Raji (cell line): ENCODE data around the gene TRAPPC3.

Experiments
- POLR2A ChIP-seq: IDR thresholded peaks from 2 replicates; pipeline ENCODE4 v1.6.1; 2011; ENCODE audit warnings: low read depth, low read length, control low read depth; ENCODE audit not compliant: insufficient read depth

Gene TRAPPC3

GRCh38 chr1:36172017-36172747 lies 22.9 kb upstream of the TRAPPC3 start:
- no peak for TF ChIP-seq POLR2A

- TF ChIP-seq POLR2A, result no peak
Observed at GRCh38 chr1:36170643-36171412, 21.5 kb upstream of the TRAPPC3 start.

DNA sequence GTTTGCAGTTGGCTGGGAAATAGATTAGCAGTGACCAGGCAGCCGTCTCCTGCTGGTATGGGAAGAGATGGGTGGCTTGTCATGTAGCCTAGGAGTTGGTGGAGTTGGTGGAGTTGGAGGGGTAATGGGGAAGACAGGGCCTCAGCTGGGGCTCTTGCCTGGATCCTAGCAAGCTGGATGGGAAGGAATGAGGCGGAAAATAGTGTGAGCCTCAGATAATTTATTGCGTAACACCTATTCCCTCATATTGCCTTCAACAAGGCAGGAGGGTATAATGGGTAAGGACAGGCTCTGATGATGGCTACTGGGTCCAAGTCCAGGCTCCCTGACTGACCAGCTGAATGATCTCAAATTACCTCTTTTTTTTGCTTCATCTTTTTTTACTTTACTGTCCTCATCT lies 19.2 kb upstream of the TRAPPC3 start:
- TF ChIP-seq POLR2A, result no peak

DNA sequence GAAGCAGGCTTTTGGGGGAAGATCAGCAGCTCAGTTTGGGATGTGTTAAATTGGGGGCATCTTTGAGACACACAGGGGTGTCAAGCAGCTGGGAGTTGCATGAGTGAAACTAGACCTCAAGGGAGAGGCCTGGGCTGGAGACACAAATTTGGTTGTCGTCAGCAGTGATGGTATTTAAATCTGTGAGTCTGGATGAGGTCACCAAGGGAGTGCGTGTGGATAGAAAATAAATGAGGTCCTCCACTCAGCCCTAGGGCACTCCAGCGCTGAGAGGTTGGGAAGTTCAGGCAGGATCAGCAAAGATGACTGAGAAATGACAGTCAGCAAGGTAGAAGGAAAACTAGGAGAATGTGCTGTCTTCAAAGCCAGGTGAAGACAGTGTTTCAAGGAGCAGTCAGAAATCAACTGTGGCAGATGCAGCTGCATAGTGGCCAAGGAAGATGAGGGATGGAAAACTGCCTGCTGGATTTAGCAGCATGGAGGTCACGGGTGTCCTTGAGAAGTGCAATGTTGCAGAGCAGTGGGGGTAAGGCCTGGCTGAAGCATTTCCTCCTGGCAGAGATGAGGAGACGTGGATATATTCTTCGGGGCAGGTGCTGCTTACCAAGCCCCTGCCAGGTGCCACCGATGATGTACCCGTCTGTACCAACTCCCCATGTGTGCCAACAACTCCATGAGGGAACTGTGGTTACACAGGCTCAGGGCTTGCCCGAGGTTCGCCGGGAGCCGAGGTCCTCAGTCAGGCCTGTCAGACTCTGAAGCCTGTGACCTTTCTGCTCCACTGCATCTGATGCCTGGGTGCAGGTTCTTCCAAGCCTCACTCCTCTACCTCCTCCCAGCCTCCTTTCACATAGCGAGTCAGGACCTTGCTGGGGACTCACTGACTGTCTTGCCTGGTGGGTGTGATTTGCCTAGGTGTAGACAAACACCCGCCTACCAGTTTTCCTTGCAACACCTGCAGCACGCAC lies 17.9 kb upstream of the TRAPPC3 start:
- no peak for TF ChIP-seq POLR2A

GRCh38 chr1:36166136-36166535 lies 16.9 kb upstream of the TRAPPC3 start:
- no peak for TF ChIP-seq POLR2A

GRCh38 chr1:36165145-36165544 lies 15.9 kb upstream of the TRAPPC3 start:
- TF ChIP-seq POLR2A, result no peak

DNA sequence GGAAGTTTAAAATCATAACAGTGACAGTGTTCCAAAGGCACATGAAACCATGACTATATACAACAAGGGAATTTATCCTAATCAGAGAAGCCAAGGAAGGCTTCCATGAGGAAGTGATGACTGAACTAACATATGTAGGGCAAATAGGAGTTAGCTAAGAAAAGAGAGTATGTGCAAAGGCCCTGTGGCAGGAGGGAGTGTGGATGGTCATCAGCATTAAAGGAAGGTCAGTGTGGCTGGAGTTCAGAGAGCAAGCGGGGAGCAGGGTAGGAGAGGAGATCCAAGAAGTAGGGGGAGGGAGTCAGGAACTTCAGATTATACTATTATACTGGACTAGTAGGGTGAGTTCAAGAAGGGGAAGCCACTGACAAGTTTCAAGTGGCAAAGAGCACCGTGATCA lies 15.1 kb upstream of the TRAPPC3 start:
- TF ChIP-seq POLR2A, result no peak

DNA sequence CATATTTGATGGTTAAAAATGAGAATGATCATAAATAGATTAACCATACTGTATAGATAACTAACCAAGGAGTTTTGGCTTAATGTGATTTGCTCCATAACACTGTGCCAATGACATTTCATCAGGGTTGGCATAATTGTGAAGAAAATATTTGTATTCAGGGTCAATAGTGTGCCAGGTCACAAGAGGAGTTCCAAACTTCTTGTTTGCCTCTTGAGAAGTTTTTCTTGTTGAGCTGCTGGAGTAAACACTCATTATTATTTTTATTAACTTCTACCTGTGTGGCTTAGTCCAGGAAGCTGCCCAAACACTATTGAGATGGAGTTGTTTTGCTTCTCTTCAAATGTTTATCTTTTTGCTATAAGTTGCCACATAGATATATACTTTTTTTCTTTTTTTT lies 14.1 kb upstream of the TRAPPC3 start:
- TF ChIP-seq POLR2A, result no peak

GRCh38 chr1:36162680-36163239 lies 13.5 kb upstream of the TRAPPC3 start:
- no peak for TF ChIP-seq POLR2A

DNA sequence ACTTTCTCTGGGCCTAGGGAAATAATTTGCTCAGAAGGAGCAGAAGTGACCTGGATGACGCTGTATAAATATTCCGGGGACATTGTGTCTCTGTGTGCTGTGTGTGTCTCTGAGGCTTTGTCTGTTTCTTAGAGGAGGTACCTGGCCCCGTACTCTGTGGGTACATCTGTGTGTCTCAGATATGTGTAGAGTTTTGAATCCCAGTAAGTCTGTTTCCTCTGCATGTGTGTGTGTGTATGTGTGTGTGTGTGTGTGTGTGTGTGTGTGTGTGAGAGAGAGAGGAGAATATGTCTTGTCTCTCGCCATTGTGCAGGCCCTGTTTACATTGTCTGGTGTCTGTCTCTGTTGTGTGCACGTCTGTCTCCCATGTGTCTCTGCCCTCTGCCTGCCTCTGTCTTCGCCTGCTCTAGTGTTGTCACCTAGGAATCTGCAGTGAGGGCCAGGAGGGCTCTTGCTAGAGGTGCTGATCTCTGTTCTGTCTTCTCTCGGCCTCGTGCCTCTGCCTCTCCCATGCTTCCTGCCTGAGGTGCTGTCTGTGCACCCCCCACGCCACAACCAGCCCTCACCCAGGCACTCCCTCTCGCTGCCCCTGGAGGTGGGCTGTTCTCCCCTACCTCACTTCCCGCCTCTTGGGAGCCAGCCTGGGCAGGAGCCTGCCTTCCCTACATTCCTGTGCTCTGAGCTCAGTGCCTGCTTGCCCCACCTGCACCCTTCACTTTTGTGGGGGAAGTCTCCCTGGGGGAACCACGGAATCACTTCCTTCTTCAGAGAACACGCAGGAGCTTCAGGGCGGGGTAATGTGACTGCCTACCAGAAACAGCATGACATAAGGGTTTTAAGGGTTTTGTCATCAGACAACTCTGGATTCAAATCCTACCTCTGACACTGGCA lies 12.6 kb upstream of the TRAPPC3 start:
- TF ChIP-seq POLR2A, result no peak

- no peak for TF ChIP-seq POLR2A
Observed at GRCh38 chr1:36160949-36161485, 11.7 kb upstream of the TRAPPC3 start.

- no peak for TF ChIP-seq POLR2A
Observed at GRCh38 chr1:36160388-36160948, 11.2 kb upstream of the TRAPPC3 start.

DNA sequence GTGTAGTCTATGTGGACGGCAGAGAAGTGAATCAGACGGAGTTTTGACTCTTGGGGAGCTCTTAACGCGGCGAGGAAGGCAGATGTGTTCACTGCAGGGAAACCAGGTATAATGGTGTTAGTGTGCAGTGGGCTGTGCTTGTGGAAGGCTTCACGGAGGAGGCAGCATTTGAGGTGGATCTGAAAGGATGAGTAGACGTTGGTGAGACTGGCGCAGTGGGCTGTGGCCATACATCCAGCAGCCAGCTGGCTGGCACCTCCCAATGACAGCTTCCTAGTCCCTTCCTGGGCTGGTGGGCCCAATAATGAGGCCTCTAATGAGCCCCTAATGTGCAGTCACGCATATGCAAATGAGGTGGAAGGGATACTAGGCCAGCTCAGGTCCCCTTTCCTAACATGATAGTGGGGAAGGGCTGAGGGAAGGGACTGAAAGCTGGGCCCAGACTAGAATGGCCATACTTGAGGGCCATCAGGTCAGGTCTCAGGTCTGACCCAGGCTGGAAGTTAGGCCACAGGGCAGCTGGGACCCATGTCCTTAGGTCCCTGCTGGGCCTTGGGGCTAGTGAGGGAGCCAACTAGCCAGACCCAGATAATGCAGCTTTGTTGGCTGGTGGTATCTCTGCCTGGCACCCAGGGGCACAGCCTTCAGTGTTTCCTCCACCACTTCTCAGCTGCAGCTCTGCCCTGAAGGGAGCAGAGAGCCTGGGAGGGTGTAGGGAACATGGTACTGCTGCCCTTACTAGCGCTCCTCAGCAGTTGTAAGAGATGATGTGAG lies 10.5 kb upstream of the TRAPPC3 start:
- no peak for TF ChIP-seq POLR2A
